GM23248 (cell line): ENCODE data around the gene BCL11B. TPM values are rescaled to one million over a fixed set of nuclear protein-coding genes. Genes with fewer than 3 reads are reported as not detected.
A peak's percentile ranks its signal among the peaks of the same experiment; 100 is the strongest.

Experiments used
- DNase-seq: peaks from one replicate; pipeline ENCODE4 v3.0.0-alpha.2; 2015
- H2AFZ ChIP-seq: fragments of 200-600 bp; sonication (generic); 2 replicates; pipeline ENCODE4 v1.6.1; 2016; ENCODE audit warnings: antibody characterized with exemption
- H3F3A ChIP-seq: fragments of 200-600 bp; sonication (generic); 2 replicates; pipeline ENCODE4 v1.6.1; 2016; ENCODE audit warnings: mild to moderate bottlenecking, antibody characterized with exemption, mixed run types; ENCODE audit not compliant: insufficient read depth
- H3K27ac ChIP-seq: fragments of 200-600 bp; sonication (generic); 2 replicates; pipeline ENCODE4 v1.5.1; 2016; ENCODE audit warnings: mild to moderate bottlenecking
- H3K27me3 ChIP-seq: fragments of 200-600 bp; sonication (generic); replicated peaks from 2 replicates; pipeline ENCODE4 v1.6.1; 2016; ENCODE audit warnings: mild to moderate bottlenecking; ENCODE audit not compliant: insufficient read depth
- H3K36me3 ChIP-seq: fragments of 200-600 bp; sonication (generic); 2 replicates; pipeline ENCODE4 v1.6.1; 2016; ENCODE audit warnings: low read depth, mild to moderate bottlenecking
- H3K4me1 ChIP-seq: fragments of 200-600 bp; sonication (generic); 2 replicates; pipeline ENCODE4 v1.6.1; 2016; ENCODE audit warnings: mild to moderate bottlenecking; ENCODE audit not compliant: insufficient read depth
- H3K4me2 ChIP-seq: fragments of 200-600 bp; sonication (generic); one replicate; pipeline ENCODE4 v1.6.1; 2016; ENCODE audit warnings: mild to moderate bottlenecking; ENCODE audit not compliant: unreplicated experiment
- H3K4me3 ChIP-seq: fragments of 200-600 bp; sonication (generic); 2 replicates; pipeline ENCODE4 v1.5.1; 2016; ENCODE audit warnings: mild to moderate bottlenecking
- H3K79me2 ChIP-seq: fragments of 200-600 bp; sonication (generic); 2 replicates; pipeline ENCODE4 v1.6.1; 2016; ENCODE audit warnings: mild to moderate bottlenecking; ENCODE audit not compliant: insufficient read depth
- H3K9ac ChIP-seq: fragments of 200-600 bp; sonication (generic); 2 replicates; pipeline ENCODE4 v1.6.1; 2016; ENCODE audit warnings: mild to moderate bottlenecking
- H3K9me2 ChIP-seq: fragments of 200-600 bp; sonication (generic); 2 replicates; pipeline ENCODE4 v1.6.1; 2016; ENCODE audit warnings: mixed run types, mild to moderate bottlenecking, moderate library complexity; ENCODE audit not compliant: insufficient read depth
- H3K9me3 ChIP-seq: fragments of 200-600 bp; sonication (generic); one replicate; pipeline ENCODE4 v1.6.1; 2017; ENCODE audit warnings: low read depth
- H4K20me1 ChIP-seq: fragments of 200-600 bp; sonication (generic); 2 replicates; pipeline ENCODE4 v1.6.0; 2016; ENCODE audit not compliant: insufficient read depth
- EZH2 ChIP-seq: fragments of 200-600 bp; sonication (generic); IDR thresholded peaks from 2 replicates; pipeline ENCODE4 v1.6.1; 2018; ENCODE audit warnings: antibody characterized with exemption, mild to moderate bottlenecking; ENCODE audit not compliant: insufficient read depth, poor library complexity, severe bottlenecking
- EZH2phosphoT487 ChIP-seq: fragments of 200-600 bp; sonication (generic); IDR thresholded peaks from 2 replicates; pipeline ENCODE4 v1.6.1; 2018; ENCODE audit warnings: antibody characterized with exemption, moderate library complexity, mild to moderate bottlenecking, low read depth; ENCODE audit not compliant: insufficient read depth
- WGBS, 2 experiments: methylation state at CpG; one replicate each; pipeline ENCODE4 v1.1.6; 2015 to 2017; ENCODE audit warnings: low lambda C conversion rate in 2 of 2, low coverage in 1 of 2; ENCODE audit errors: missing lambda C conversion rate in 2 of 2; 5-methylcytosine and 5-hydroxymethylcytosine counted together
- in situ Hi-C: fragments of 300-500 bp; cut with MboI; formaldehyde crosslinking; loops from 2 replicates; pipeline ENCODE4 v1.15.0; 2020
- polyA plus RNA-seq: library from polyadenylated mRNA; unstranded; fragments of >200 nt; fragmentation: Nextera tagmentation; extraction: Ambion mirVana; gene quantifications from 2 replicates; pipeline ENCODE4 v1.2.1, GENCODE V29; 2016
- total RNA-seq: library from RNA; depleted of rRNA; stranded (reverse); fragments of >200 nt; shearing (Covaris generic); gene quantifications from 2 replicates; pipeline ENCODE4 v1.2.3, GENCODE V29; 2014

Gene BCL11B
- total and polyA plus RNA-seq, 2 experiments from 2014 or later = not detected

DNA sequence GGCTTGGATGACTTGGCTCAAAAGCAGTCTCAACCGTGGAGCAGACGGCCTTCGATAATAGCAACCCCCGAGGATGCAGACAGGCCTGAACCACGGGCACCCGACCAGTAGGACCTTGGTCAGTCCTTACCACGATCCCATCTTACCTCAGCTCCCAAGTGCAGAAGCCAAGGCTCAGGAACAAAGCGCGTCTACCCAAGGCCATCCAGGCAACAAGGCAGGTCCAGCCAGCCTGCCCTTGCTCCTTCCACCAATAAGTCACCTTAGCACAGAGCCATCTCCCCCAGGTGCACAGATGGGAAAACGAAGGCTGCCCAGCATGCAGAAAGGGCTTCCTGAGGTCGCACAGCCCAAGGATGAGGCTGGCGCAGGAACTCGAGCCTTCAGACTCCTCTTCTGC, 77.3 kb downstream of the BCL11B start:
- no peak overlapping the region for H3K27ac ChIP-seq
- H3F3A ChIP-seq = no peaks in the 10 kb centered on the region
- H3K36me3 ChIP-seq = no peaks in the 10 kb centered on the region
- H4K20me1 ChIP-seq = no peaks in the 10 kb centered on the region
- WGBS, 2 experiments = 78 to 84% methylated on average over 13 of the region's 13 CpGs
- no peak for DNase-seq
- no peaks in the 10 kb centered on the region for H3K79me2 ChIP-seq
- peaks cover 13% of the 10 kb centered on the region; the same call in 1 of the 2 replicates for H3K27me3 ChIP-seq
- TF ChIP-seq EZH2 = no peak
- no peak for TF ChIP-seq EZH2phosphoT487
- H2AFZ ChIP-seq = no peak overlapping the region
- H3K9me2 ChIP-seq = no peaks in the 10 kb centered on the region
- no peak overlapping the region for H3K4me3 ChIP-seq
- no peak overlapping the region for H3K9ac ChIP-seq
- no peaks in the 10 kb centered on the region; the same call in 1 of the 2 replicates for H3K4me1 ChIP-seq
- no peak overlapping the region for H3K4me2 ChIP-seq
- H3K9me3 ChIP-seq = no peaks in the 10 kb centered on the region
- in situ Hi-C loops = no loop called here

DNA sequence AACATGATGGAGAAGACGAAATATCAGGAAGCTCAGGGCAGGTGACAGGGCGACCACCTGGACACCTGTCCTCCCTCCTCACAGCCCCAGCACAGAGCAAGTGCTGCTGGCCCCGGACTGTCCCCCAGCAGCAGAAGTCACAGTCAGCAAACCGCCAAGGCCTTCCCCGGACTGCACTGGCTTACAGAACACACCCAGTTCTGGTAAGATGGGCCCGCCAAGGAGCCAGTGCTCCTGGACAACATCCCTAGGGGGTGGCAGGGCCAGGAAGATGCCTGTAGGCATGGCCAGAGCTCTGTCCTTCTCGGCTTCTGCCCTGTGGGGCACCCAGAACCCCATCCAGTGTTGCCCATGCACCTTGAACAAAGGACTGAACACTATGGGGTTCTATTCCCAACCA, 77.9 kb downstream of the BCL11B start:
- no peaks in the 10 kb centered on the region for H4K20me1 ChIP-seq
- H3K27ac ChIP-seq = no peak overlapping the region
- H3F3A ChIP-seq = no peaks in the 10 kb centered on the region
- no peaks in the 10 kb centered on the region; the same call in 1 of the 2 replicates for H3K4me1 ChIP-seq
- H3K9ac ChIP-seq = no peak overlapping the region
- no peaks in the 10 kb centered on the region for H3K36me3 ChIP-seq
- no peaks in the 10 kb centered on the region for H3K9me2 ChIP-seq
- H3K9me3 ChIP-seq = no peaks in the 10 kb centered on the region
- TF ChIP-seq EZH2 = no peak
- peaks cover 17% of the 10 kb centered on the region; the same call in 1 of the 2 replicates for H3K27me3 ChIP-seq
- no peak overlapping the region for H3K4me2 ChIP-seq
- no peak overlapping the region for H3K4me3 ChIP-seq
- H2AFZ ChIP-seq = no peak overlapping the region
- H3K79me2 ChIP-seq = no peaks in the 10 kb centered on the region
- in situ Hi-C loops = no loop called here
- WGBS, 2 experiments = 75 to 80% methylated on average over 7 of the region's 7 CpGs
- no peak for DNase-seq

DNA sequence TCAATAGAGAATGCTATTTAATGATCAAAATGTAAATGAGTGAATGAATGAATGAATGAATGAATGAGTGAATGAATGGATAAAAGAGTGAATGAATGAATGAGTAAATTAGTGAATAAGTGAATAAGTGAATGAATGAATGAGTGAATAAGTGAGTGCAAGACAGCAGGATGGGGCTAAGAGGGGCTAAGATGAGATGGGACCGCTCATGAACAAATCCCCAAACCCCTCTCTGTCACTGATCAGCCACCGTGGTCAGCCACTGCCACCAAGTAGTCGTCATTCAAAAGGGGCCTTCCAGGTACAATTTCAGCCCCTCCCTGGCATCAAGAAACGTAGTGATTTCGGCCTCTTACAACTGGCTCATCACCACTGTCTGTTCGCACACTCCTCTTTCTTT, 79.2 kb downstream of the BCL11B start:
- Histone ChIP-seq H3K79me2 (no peaks in the 10 kb centered on the region), H3K9me3 (no peaks in the 10 kb centered on the region), H3K9me2 (no peaks in the 10 kb centered on the region), H3K27ac (no peak overlapping the region), H3K9ac (no peak overlapping the region), H3K4me1 (no peaks in the 10 kb centered on the region; the same call in 1 of the 2 replicates), H2AFZ (no peak overlapping the region), H3K4me2 (no peak overlapping the region), H3K36me3 (no peaks in the 10 kb centered on the region), H3K4me3 (no peak overlapping the region), H3F3A (no peaks in the 10 kb centered on the region), H4K20me1 (no peaks in the 10 kb centered on the region), H3K27me3 (peaks cover 23% of the 10 kb centered on the region; the same call in 1 of the 2 replicates)
- in situ Hi-C loops = no loop called here
- whole genome bisulfite sequencing, 2 experiments = 79 to 82% methylated on average over 6 of the region's 6 CpGs
- TF ChIP-seq EZH2 = no peak
- no peak for TF ChIP-seq EZH2phosphoT487
- no peak for DNase-seq

DNA sequence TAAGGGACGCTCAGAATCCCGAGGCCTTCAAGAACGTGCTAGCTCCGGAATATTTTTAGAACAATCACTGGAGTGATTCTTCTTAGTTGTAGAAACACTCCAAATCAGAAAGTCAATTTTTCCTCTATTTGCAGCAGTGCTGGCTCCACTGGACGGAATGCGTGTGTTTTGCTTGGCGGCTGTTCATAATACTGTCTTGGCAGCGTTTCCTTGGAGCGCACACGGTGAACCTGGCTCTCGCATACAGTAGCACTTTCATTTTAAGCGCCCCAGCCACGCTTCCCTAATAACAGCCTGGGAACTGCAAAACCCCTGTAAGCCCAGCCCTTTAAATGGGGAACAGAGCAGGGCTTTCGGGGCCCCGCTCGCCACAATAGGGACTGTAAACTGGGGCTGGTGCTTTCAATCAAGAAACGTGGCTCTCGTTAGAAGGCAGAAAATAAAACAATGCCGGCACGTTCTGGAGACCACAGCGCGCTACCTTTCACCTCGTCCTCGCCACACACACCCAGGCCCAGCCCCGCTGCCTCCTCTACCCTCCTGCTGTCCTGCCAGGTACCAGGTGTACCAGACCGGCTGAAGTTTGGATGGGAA, 79.9 kb downstream of the BCL11B start:
- Histone ChIP-seq H3K4me1 (no peaks in the 10 kb centered on the region; the same call in 1 of the 2 replicates), H3K9me3 (no peaks in the 10 kb centered on the region), H3K9me2 (no peaks in the 10 kb centered on the region), H3K4me2 (peak overlapping the region; percentile 79), H3K27ac (no peak overlapping the region), H4K20me1 (no peaks in the 10 kb centered on the region), H3K27me3 (peaks cover 23% of the 10 kb centered on the region; the same call in 1 of the 2 replicates), H3K79me2 (no peaks in the 10 kb centered on the region), H3K4me3 (peak overlapping the region; percentile 54), H3K9ac (no peak overlapping the region; the same call in 1 of the 2 replicates), H2AFZ (peak overlapping the region; percentile 23; the same call in 1 of the 2 replicates), H3F3A (no peaks in the 10 kb centered on the region), H3K36me3 (no peaks in the 10 kb centered on the region)
- DNase-seq = peak; percentile 56
- 9 to 10% methylated on average over 26 of the region's 26 CpGs for WGBS, 2 experiments
- in situ Hi-C loops = no loop called here
- TF ChIP-seq EZH2phosphoT487 (no peak), EZH2 (no peak)
